ENCODE measurements around the gene PTPN3.

- TF ChIP-seq CSDC2 (CRISPR knock-in tag; IDR thresholded peaks at IDR 0.05), result no peak
- TF ChIP-seq GLIS3 (CRISPR knock-in tag; IDR thresholded peaks at IDR 0.05), result no peak
- TF ChIP-seq PPARA (CRISPR knock-in tag; IDR thresholded peaks at IDR 0.05; ENCODE audit: borderline replicate concordance), result no peak
- TF ChIP-seq RARB (CRISPR knock-in tag; IDR thresholded peaks at IDR 0.05), result no peak
- no peak for TF ChIP-seq ISL1 (CRISPR knock-in tag; IDR thresholded peaks at IDR 0.05)
- no peak for TF ChIP-seq ESRRG (CRISPR knock-in tag; IDR thresholded peaks at IDR 0.05)
- TF ChIP-seq OSR1 (CRISPR knock-in tag; IDR thresholded peaks at IDR 0.05), result no peak
Observed at GRCh38 chr9:109499631-109500410, 1.7 kb upstream of the PTPN3 start.
